Lung (tissue), 12 donors: ENCODE results near the gene GNB5. TPM values are rescaled to one million over a fixed set of nuclear protein-coding genes. Genes with fewer than 3 reads are reported as not detected.

Source experiments
- ATAC-seq: fragments of 200-7000 bp; cut with Tn5 transposase; one replicate; pipeline ENCODE4 v1.9.1; 2020; ENCODE audit warnings: moderate number of reproducible peaks; ENCODE audit not compliant: insufficient read depth, low FRiP score
- DNase-seq, 3 donors: peaks; one replicate each; pipeline ENCODE4 v3.0.0-alpha.2; 2013 to 2017
- H3K27ac ChIP-seq, 2 donors: one replicate each; pipeline ENCODE4 v1.5.1; 2013; ENCODE audit warnings: mild to moderate bottlenecking in 2 of 2, moderate library complexity in 2 of 2, control low read depth in 1 of 2, inconsistent platforms in 1 of 2, low read depth in 1 of 2, low read length in 1 of 2
- H3K27me3 ChIP-seq, 3 donors: one replicate each; pipeline ENCODE4 v1.5.1; 2013; ENCODE audit warnings: low read length in 2 of 3; ENCODE audit not compliant: control insufficient read depth in 3 of 3, insufficient read depth in 3 of 3
- H3K36me3 ChIP-seq, 4 donors: one replicate each; pipeline ENCODE4 v1.5.1; 2013; ENCODE audit warnings: low read length in 4 of 4, mild to moderate bottlenecking in 1 of 4, moderate library complexity in 1 of 4; ENCODE audit not compliant: control insufficient read depth in 4 of 4, insufficient read depth in 4 of 4
- H3K4me1 ChIP-seq, 5 donors: one replicate each; pipeline ENCODE4 v1.5.1; 2013; ENCODE audit warnings: low read length in 5 of 5, mild to moderate bottlenecking in 2 of 5, moderate library complexity in 1 of 5; ENCODE audit not compliant: control insufficient read depth in 5 of 5, insufficient read depth in 5 of 5
- H3K4me3 ChIP-seq: one replicate; pipeline ENCODE4 v1.5.1; 2013; ENCODE audit warnings: mild to moderate bottlenecking, control low read depth, moderate library complexity
- H3K9ac ChIP-seq, 2 donors: one replicate each; pipeline ENCODE4 v1.5.1; 2013; ENCODE audit warnings: low read length in 2 of 2, control low read depth in 1 of 2; ENCODE audit not compliant: insufficient read depth in 1 of 2
- H3K9me3 ChIP-seq, 4 donors: one replicate each; pipeline ENCODE4 v1.5.1; 2013; ENCODE audit warnings: low read length in 3 of 4, mild to moderate bottlenecking in 1 of 4, moderate library complexity in 1 of 4; ENCODE audit not compliant: control insufficient read depth in 4 of 4, insufficient read depth in 3 of 4
- WGBS, 2 donors: extraction: QIAGEN DNeasy Blood & Tissue Kit; methylation state at CpG; one replicate each; pipeline ENCODE4 v1.1.7; 2013; 5-methylcytosine and 5-hydroxymethylcytosine counted together
- polyA plus RNA-seq, 2 donors: library from polyadenylated mRNA; stranded (reverse); fragments of 200-250 nt; gene quantifications; one replicate each; pipeline ENCODE4 v1.2.1, GENCODE V29; 2013
- total RNA-seq, 2 donors: library from RNA; depleted of rRNA in 1 of 2; stranded (reverse); fragments of >200 nt in 1 of 2; gene quantifications; one replicate each; pipeline ENCODE4 v1.2.1, GENCODE V29; 2014 to 2021
- TF ChIP-seq, protein P1 (sequence below): IDR thresholded peaks from 2 replicates; pipeline ENCODE4 v1.5.1; 2012; ENCODE audit warnings: mild to moderate bottlenecking; ENCODE audit errors: control extremely low read depth, extremely low read depth
- donor health status: control.
- donor health status: control.
- donor health status: Bipolar disorder and iron deficiency.
- donor health status: healthy.
- donor health status: DM: yes; HTN: yes; CAD: no.

The GNB5 gene
- total and polyA plus RNA-seq, 4 donors, result 8.0 to 21.5 (median 11.2) TPM

DNA sequence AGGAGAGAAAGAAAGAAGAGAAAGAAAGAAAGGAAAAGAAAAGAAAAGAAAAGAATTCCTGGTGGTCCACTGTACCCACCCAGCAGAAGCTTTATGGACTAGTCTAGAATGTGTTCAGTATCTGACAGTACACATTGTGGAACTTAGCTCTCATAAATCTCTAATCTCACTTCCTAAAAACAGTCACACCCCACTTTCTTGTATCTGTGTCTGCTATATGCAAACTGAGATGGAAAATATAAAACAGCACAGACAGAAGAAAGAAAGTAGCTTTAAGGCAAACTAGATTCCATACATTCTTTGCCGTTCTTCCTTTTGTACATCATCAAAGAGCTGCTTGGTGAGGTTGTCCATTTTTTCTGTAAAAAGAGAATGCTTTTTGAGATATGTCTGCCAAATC is 41.1 kb upstream of the GNB5 start:
- WGBS, 2 donors, result 49 to 71% methylated on average over 1 of the region's 1 CpG
- H3K9ac ChIP-seq, result no peak overlapping the region
- H3K4me1 ChIP-seq, result no peaks in the 10 kb centered on the region
- H3K9me3 ChIP-seq, result no peaks in the 10 kb centered on the region
- no peaks in the 10 kb centered on the region for H3K27me3 ChIP-seq
- DNase-seq (no peak), ATAC-seq (no peak)
- TF ChIP-seq, protein P1, sequence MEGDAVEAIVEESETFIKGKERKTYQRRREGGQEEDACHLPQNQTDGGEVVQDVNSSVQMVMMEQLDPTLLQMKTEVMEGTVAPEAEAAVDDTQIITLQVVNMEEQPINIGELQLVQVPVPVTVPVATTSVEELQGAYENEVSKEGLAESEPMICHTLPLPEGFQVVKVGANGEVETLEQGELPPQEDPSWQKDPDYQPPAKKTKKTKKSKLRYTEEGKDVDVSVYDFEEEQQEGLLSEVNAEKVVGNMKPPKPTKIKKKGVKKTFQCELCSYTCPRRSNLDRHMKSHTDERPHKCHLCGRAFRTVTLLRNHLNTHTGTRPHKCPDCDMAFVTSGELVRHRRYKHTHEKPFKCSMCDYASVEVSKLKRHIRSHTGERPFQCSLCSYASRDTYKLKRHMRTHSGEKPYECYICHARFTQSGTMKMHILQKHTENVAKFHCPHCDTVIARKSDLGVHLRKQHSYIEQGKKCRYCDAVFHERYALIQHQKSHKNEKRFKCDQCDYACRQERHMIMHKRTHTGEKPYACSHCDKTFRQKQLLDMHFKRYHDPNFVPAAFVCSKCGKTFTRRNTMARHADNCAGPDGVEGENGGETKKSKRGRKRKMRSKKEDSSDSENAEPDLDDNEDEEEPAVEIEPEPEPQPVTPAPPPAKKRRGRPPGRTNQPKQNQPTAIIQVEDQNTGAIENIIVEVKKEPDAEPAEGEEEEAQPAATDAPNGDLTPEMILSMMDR, result no peak
- no peak overlapping the region for H3K27ac ChIP-seq
- H3K4me3 ChIP-seq, result no peak overlapping the region
- H3K36me3 ChIP-seq, result peaks cover 0 to 5% (median 0%) of the 10 kb centered on the region in 4 donors

- Histone ChIP-seq H3K4me1 (no peaks in the 10 kb centered on the region), H3K9me3 (no peaks in the 10 kb centered on the region), H3K9ac (no peak overlapping the region), H3K36me3 (peaks cover 0 to 3% (median 1%) of the 10 kb centered on the region in 4 donors), H3K4me3 (no peak overlapping the region), H3K27me3 (no peaks in the 10 kb centered on the region), H3K27ac (no peak overlapping the region)
- DNase-seq (no peak), ATAC-seq (no peak)
- TF ChIP-seq, protein P1, result no peak
- WGBS, 2 donors, result 81 to 85% methylated on average over 1 of the region's 1 CpG
These were observed 38.9 kb upstream of the GNB5 start for GRCh38 chr15:52230073-52230472.

GRCh38 chr15:52228921-52229320 is 37.7 kb upstream of the GNB5 start:
- no peak for ATAC-seq
- H3K4me1 ChIP-seq, result no peaks in the 10 kb centered on the region
- no peak overlapping the region for H3K4me3 ChIP-seq
- peaks cover 0 to 3% (median 1%) of the 10 kb centered on the region in 4 donors for H3K36me3 ChIP-seq
- no peaks in the 10 kb centered on the region for H3K9me3 ChIP-seq
- TF ChIP-seq, protein P1, result no peak
- DNase-seq, result peak in 1 of 3 donors; percentile 23
- no peak overlapping the region for H3K9ac ChIP-seq
- no peaks in the 10 kb centered on the region for H3K27me3 ChIP-seq
- WGBS, 2 donors, result 63 to 65% methylated on average over 8 of the region's 8 CpGs
- H3K27ac ChIP-seq, result no peak overlapping the region

GRCh38 chr15:52227456-52227855 is 36.3 kb upstream of the GNB5 start:
- H3K9me3 ChIP-seq, result no peaks in the 10 kb centered on the region
- peaks cover 0 to 5% (median 2%) of the 10 kb centered on the region in 4 donors for H3K36me3 ChIP-seq
- no peaks in the 10 kb centered on the region for H3K4me1 ChIP-seq
- WGBS, 2 donors, result 51 to 56% methylated on average over 5 of the region's 5 CpGs
- H3K9ac ChIP-seq, result no peak overlapping the region
- ATAC-seq (peak; percentile 91), DNase-seq (peak; percentile 60 to 85 (median 67))
- no peaks in the 10 kb centered on the region for H3K27me3 ChIP-seq
- H3K27ac ChIP-seq, result no peak overlapping the region
- H3K4me3 ChIP-seq, result no peak overlapping the region
- TF ChIP-seq, protein P1, result peak; percentile 81
